Small intestine (tissue), 7 donors: Measurements from ENCODE around the gene NDUFA11. TPM values are rescaled to one million over a fixed set of nuclear protein-coding genes. Genes with fewer than 3 reads are reported as not detected.

Source experiments
- DNase-seq, 2 donors: peaks; one replicate each; pipeline versions ENCODE4 v3.0.0 to v3.0.0-alpha.2; 2013
- FAIRE-seq: peaks from 2 replicates; lab custom pipeline; 2012; peaks lifted over from hg19 to GRCh38; lab: Jason Lieb, UNC
- H3K27ac ChIP-seq, 3 donors: one replicate each; pipeline ENCODE4 v1.5.1; 2013; ENCODE audit warnings: low read length in 2 of 3, mild to moderate bottlenecking in 2 of 3, control low read depth in 1 of 3, inconsistent platforms in 1 of 3, low read depth in 1 of 3, moderate library complexity in 1 of 3
- H3K27me3 ChIP-seq, 3 donors: one replicate each; pipeline ENCODE4 v1.6.1; 2013; ENCODE audit warnings: low read length in 3 of 3, inconsistent platforms in 1 of 3; ENCODE audit not compliant: control insufficient read depth in 3 of 3, insufficient read depth in 3 of 3
- H3K36me3 ChIP-seq, 3 donors: one replicate each; pipeline ENCODE4 v1.6.1; 2013; ENCODE audit warnings: low read length in 3 of 3, inconsistent platforms in 1 of 3, low read depth in 1 of 3, mild to moderate bottlenecking in 1 of 3, moderate library complexity in 1 of 3; ENCODE audit not compliant: control insufficient read depth in 3 of 3, insufficient read depth in 2 of 3
- H3K4me1 ChIP-seq, 3 donors: one replicate each; pipeline ENCODE4 v1.6.1; 2013; ENCODE audit warnings: low read length in 2 of 3, inconsistent platforms in 1 of 3, low read depth in 1 of 3, mild to moderate bottlenecking in 1 of 3, moderate library complexity in 1 of 3; ENCODE audit not compliant: control insufficient read depth in 3 of 3, insufficient read depth in 2 of 3
- H3K4me3 ChIP-seq, 3 donors: one replicate each; pipeline ENCODE4 v1.5.1; 2013; ENCODE audit warnings: low read length in 3 of 3, control low read depth in 1 of 3, inconsistent platforms in 1 of 3, low read depth in 1 of 3, mild to moderate bottlenecking in 1 of 3, moderate library complexity in 1 of 3
- H3K9me3 ChIP-seq, 2 donors: one replicate each; pipeline ENCODE4 v1.6.1; 2013; ENCODE audit warnings: low read depth in 1 of 2, low read length in 1 of 2; ENCODE audit not compliant: control insufficient read depth in 2 of 2, insufficient read depth in 1 of 2
- WGBS, 3 donors: extraction: QIAGEN DNeasy Blood & Tissue Kit; methylation state at CpG; one replicate each; pipeline ENCODE4 v1.1.7; 2013; 5-methylcytosine and 5-hydroxymethylcytosine counted together
- polyA plus RNA-seq, 4 donors: library from polyadenylated mRNA; stranded (reverse) in 3 of 4; unstranded in 1 of 4; fragments of 200-250 nt in 3 of 4; fragments of 120-200 nt in 1 of 4; gene quantifications; one replicate each; pipeline versions ENCODE4 v1.2.1 to v1.2.3, GENCODE V29; 2013
- donor health status: healthy with polysubstance abuse.
- donor health status: control.
- donor health status: control.
- donor health status: Bipolar disorder and iron deficiency.
- donor health status: healthy.

Gene NDUFA11
- polyA plus RNA-seq, 4 donors: 187 to 576 (median 476) TPM

GRCh38 chr19:5935473-5936291, 32.1 kb upstream of the NDUFA11 start:
- no peak for DNase-seq
- Histone ChIP-seq H3K27me3 (no peaks in the 10 kb centered on the region), H3K4me1 (peaks cover 0 to 2% (median 0%) of the 10 kb centered on the region in 3 donors), H3K9me3 (no peaks in the 10 kb centered on the region), H3K4me3 (no peak overlapping the region), H3K36me3 (peaks cover 8 to 95% (median 26%) of the 10 kb centered on the region in 3 donors), H3K27ac (peak overlapping the region in 2 of 3 donors; percentile 42 to 51)
- 77 to 91% (median 89%) methylated on average over 25 of the region's 25 CpGs for WGBS, 3 donors
- FAIRE-seq: no peak

GRCh38 chr19:5934774-5935472, 31.3 kb upstream of the NDUFA11 start:
- Histone ChIP-seq H3K27ac (peak overlapping the region in 2 of 3 donors; percentile 29 to 51), H3K27me3 (no peaks in the 10 kb centered on the region), H3K4me3 (no peak overlapping the region), H3K36me3 (peaks cover 9 to 93% (median 28%) of the 10 kb centered on the region in 3 donors), H3K4me1 (peaks cover 0 to 2% (median 0%) of the 10 kb centered on the region in 3 donors), H3K9me3 (no peaks in the 10 kb centered on the region)
- DNase-seq: no peak
- FAIRE-seq: no peak
- WGBS, 3 donors: 68 to 86% (median 84%) methylated on average over 16 of the region's 16 CpGs

- 86 to 94% (median 89%) methylated on average over 5 of the region's 5 CpGs for WGBS, 3 donors
- no peak for DNase-seq
- H3K27me3 ChIP-seq: no peaks in the 10 kb centered on the region
- H3K4me1 ChIP-seq: peaks cover 0 to 2% (median 0%) of the 10 kb centered on the region in 3 donors
- H3K36me3 ChIP-seq: peaks cover 9 to 94% (median 30%) of the 10 kb centered on the region in 3 donors
- H3K27ac ChIP-seq: peak overlapping the region in 1 of 3 donors; percentile 3
- no peak overlapping the region for H3K4me3 ChIP-seq
- no peaks in the 10 kb centered on the region for H3K9me3 ChIP-seq
- no peak for FAIRE-seq
These were observed 30.4 kb upstream of the NDUFA11 start for GRCh38 chr19:5934069-5934401.

GRCh38 chr19:5933391-5934068, 29.9 kb upstream of the NDUFA11 start:
- FAIRE-seq (no peak), DNase-seq (no peak)
- H3K4me1 ChIP-seq: peaks cover 0 to 2% (median 0%) of the 10 kb centered on the region in 3 donors
- no peak overlapping the region for H3K4me3 ChIP-seq
- peak overlapping the region in 1 of 3 donors; percentile 3 for H3K27ac ChIP-seq
- H3K36me3 ChIP-seq: peaks cover 9 to 94% (median 33%) of the 10 kb centered on the region in 3 donors
- no peaks in the 10 kb centered on the region for H3K27me3 ChIP-seq
- H3K9me3 ChIP-seq: no peaks in the 10 kb centered on the region
- WGBS, 3 donors: 86 to 94% (median 90%) methylated on average over 20 of the region's 20 CpGs

- Histone ChIP-seq H3K4me3 (no peak overlapping the region), H3K4me1 (peaks cover 0 to 2% (median 0%) of the 10 kb centered on the region in 3 donors), H3K9me3 (no peaks in the 10 kb centered on the region), H3K27ac (no peak overlapping the region), H3K36me3 (peaks cover 9 to 96% (median 35%) of the 10 kb centered on the region in 3 donors), H3K27me3 (no peaks in the 10 kb centered on the region)
- DNase-seq (no peak), FAIRE-seq (no peak)
- 93 to 97% (median 95%) methylated on average over 21 of the region's 21 CpGs for WGBS, 3 donors
These were observed 29.1 kb upstream of the NDUFA11 start for GRCh38 chr19:5932609-5933262.

GRCh38 chr19:5932146-5932545, 28.6 kb upstream of the NDUFA11 start:
- Histone ChIP-seq H3K4me1 (peaks cover 0 to 2% (median 0%) of the 10 kb centered on the region in 3 donors), H3K4me3 (no peak overlapping the region), H3K27me3 (no peaks in the 10 kb centered on the region), H3K9me3 (no peaks in the 10 kb centered on the region), H3K27ac (no peak overlapping the region), H3K36me3 (peaks cover 9 to 96% (median 36%) of the 10 kb centered on the region in 3 donors)
- FAIRE-seq (no peak), DNase-seq (no peak)
- WGBS, 3 donors: 95 to 97% (median 97%) methylated on average over 18 of the region's 18 CpGs

- Histone ChIP-seq H3K9me3 (no peaks in the 10 kb centered on the region), H3K27ac (no peak overlapping the region), H3K4me1 (no peaks in the 10 kb centered on the region), H3K36me3 (peaks cover 9 to 96% (median 36%) of the 10 kb centered on the region in 3 donors), H3K4me3 (no peak overlapping the region), H3K27me3 (no peaks in the 10 kb centered on the region)
- FAIRE-seq (no peak), DNase-seq (no peak)
- WGBS, 3 donors: 92 to 96% (median 93%) methylated on average over 11 of the region's 11 CpGs
These were observed 27.7 kb upstream of the NDUFA11 start for GRCh38 chr19:5931251-5931650.

- Histone ChIP-seq H3K27me3 (no peaks in the 10 kb centered on the region), H3K9me3 (no peaks in the 10 kb centered on the region), H3K27ac (no peak overlapping the region), H3K36me3 (peaks cover 14 to 96% (median 34%) of the 10 kb centered on the region in 3 donors), H3K4me1 (no peaks in the 10 kb centered on the region), H3K4me3 (no peak overlapping the region)
- 82 to 89% (median 88%) methylated on average over 14 of the region's 14 CpGs for WGBS, 3 donors
- DNase-seq (no peak), FAIRE-seq (no peak)
These were observed 26.0 kb upstream of the NDUFA11 start for GRCh38 chr19:5929625-5930024.
